IMR-90 (cell line): ENCODE measurements around the gene PKIG. TPM values are rescaled to one million over a fixed set of nuclear protein-coding genes. Genes with fewer than 3 reads are reported as not detected.

ENCODE experiments used
- ATAC-seq: fragments of 200-7000 bp; cut with Tn5 transposase; 2 replicates; pipeline ENCODE4 v1.9.1; 2020; ENCODE audit warnings: low read depth, mild to moderate bottlenecking, moderate library complexity
- BruUV-seq: library from RNA; stranded (reverse); fragments of 400-500 nt; replicated peaks from 2 replicates; lab custom pipeline; 2021; lab: Mats Ljungman, UMichigan
- CTCF ChIA-PET: fragments of 300-600 bp; formaldehyde crosslinking; extraction: SDS; loops from one replicate; lab custom pipeline; 2021; ENCODE audit warnings: antibody characterized with exemption; lab: Yijun Ruan, JAX
- POLR2A ChIA-PET: fragments of 300-600 bp; sonication (Branson Sonifier 250); formaldehyde crosslinking; loops from one replicate; lab custom pipeline; 2022; ENCODE audit warnings: antibody characterized with exemption; ENCODE audit not compliant: unreplicated experiment; lab: Charles Lee
- DNase-seq: peaks from one replicate; pipeline ENCODE4 v3.0.0; 2013
- H2AFZ ChIP-seq: replicated peaks from 2 replicates; pipeline ENCODE3; 2013; ENCODE audit warnings: low read length, mild to moderate bottlenecking; ENCODE audit not compliant: poor library complexity
- H2AK5ac ChIP-seq: 2 replicates; pipeline ENCODE4 v1.6.1; 2013; ENCODE audit warnings: low read depth, low read length, inconsistent platforms
- H2AK9ac ChIP-seq: replicated peaks from 2 replicates; pipeline ENCODE3; 2013; ENCODE audit warnings: mild to moderate bottlenecking, low read depth, low read length, moderate library complexity; ENCODE audit not compliant: poor library complexity
- H2BK120ac ChIP-seq: 2 replicates; pipeline ENCODE4 v1.6.1; 2013; ENCODE audit warnings: low read depth, low read length, inconsistent platforms
- H2BK15ac ChIP-seq: 3 replicates; pipeline ENCODE4 v1.6.1; 2013; ENCODE audit warnings: low read depth, low read length, inconsistent platforms
- H2BK20ac ChIP-seq: 2 replicates; pipeline ENCODE4 v1.6.1; 2013; ENCODE audit warnings: low read depth, mild to moderate bottlenecking, inconsistent platforms, low read length, moderate library complexity
- H2BK5ac ChIP-seq: 2 replicates; pipeline ENCODE4 v1.6.1; 2013; ENCODE audit warnings: mild to moderate bottlenecking, low read depth, low read length, inconsistent platforms; ENCODE audit not compliant: poor library complexity, severe bottlenecking
- H3K14ac ChIP-seq: replicated peaks from 2 replicates; pipeline ENCODE4 v1.6.1; 2013; ENCODE audit warnings: low read depth, low read length, inconsistent platforms
- H3K18ac ChIP-seq: 2 replicates; pipeline ENCODE4 v1.6.1; 2013; ENCODE audit warnings: low read depth, low read length, control low read depth
- H3K23ac ChIP-seq: 2 replicates; pipeline ENCODE4 v1.6.1; 2013; ENCODE audit warnings: low read depth, low read length, inconsistent platforms
- H3K27ac ChIP-seq: 2 replicates; pipeline ENCODE4 v1.5.1; 2013; ENCODE audit warnings: mild to moderate bottlenecking, control low read depth, low read length; ENCODE audit not compliant: insufficient read depth
- H3K27me3 ChIP-seq: 2 replicates; pipeline ENCODE4 v1.6.1; 2013; ENCODE audit warnings: low read length; ENCODE audit not compliant: control insufficient read depth, insufficient read depth
- H3K36me3 ChIP-seq: 2 replicates; pipeline ENCODE4 v1.6.1; 2013; ENCODE audit warnings: low read length, mixed read lengths; ENCODE audit not compliant: control insufficient read depth, insufficient read depth
- H3K4ac ChIP-seq: 2 replicates; pipeline ENCODE4 v1.6.1; 2013; ENCODE audit warnings: low read depth, low read length, inconsistent platforms
- H3K4me1 ChIP-seq: 2 replicates; pipeline ENCODE4 v1.6.1; 2013; ENCODE audit warnings: low read length, mixed read lengths; ENCODE audit not compliant: control insufficient read depth, insufficient read depth
- H3K4me2 ChIP-seq: 2 replicates; pipeline ENCODE4 v1.6.1; 2013; ENCODE audit warnings: low read depth, mild to moderate bottlenecking, control low read depth, low read length, moderate library complexity
- H3K4me3 ChIP-seq: 2 replicates; pipeline ENCODE4 v1.5.1; 2013; ENCODE audit warnings: low read depth, mild to moderate bottlenecking, control low read depth, low read length, moderate library complexity; ENCODE audit not compliant: insufficient read depth
- H3K56ac ChIP-seq: 2 replicates; pipeline ENCODE4 v1.6.1; 2013; ENCODE audit warnings: low read length, inconsistent platforms; ENCODE audit not compliant: insufficient read depth; ENCODE audit errors: extremely low read depth
- H3K79me1 ChIP-seq, 2 experiments: 2 replicates each; pipeline ENCODE4 v1.6.1; 2013; ENCODE audit warnings: low read length in 2 of 2, inconsistent platforms in 1 of 2, low read depth in 1 of 2
- H3K9ac ChIP-seq: 2 replicates; pipeline ENCODE4 v1.6.1; 2013; ENCODE audit warnings: low read depth, low read length, control low read depth
- H3K9me1 ChIP-seq: 2 replicates; pipeline ENCODE4 v1.6.1; 2013; ENCODE audit warnings: low read length, inconsistent platforms; ENCODE audit not compliant: insufficient read depth
- H3K9me3 ChIP-seq: 2 replicates; pipeline ENCODE4 v1.6.1; 2013; ENCODE audit warnings: low read length; ENCODE audit not compliant: control insufficient read depth, insufficient read depth
- H4K20me1 ChIP-seq: 2 replicates; pipeline ENCODE4 v1.6.1; 2013; ENCODE audit warnings: low read length, inconsistent platforms; ENCODE audit not compliant: insufficient read depth
- H4K5ac ChIP-seq: 2 replicates; pipeline ENCODE4 v1.6.1; 2013; ENCODE audit warnings: mild to moderate bottlenecking, low read depth, low read length, control low read depth
- H4K8ac ChIP-seq, 2 experiments: 2 replicates each; pipeline ENCODE4 v1.6.1; 2013; ENCODE audit warnings: low read depth in 2 of 2, low read length in 2 of 2, control low read depth in 1 of 2, inconsistent platforms in 1 of 2
- H4K91ac ChIP-seq: 2 replicates; pipeline ENCODE4 v1.6.1; 2013; ENCODE audit warnings: low read depth, low read length, inconsistent platforms; ENCODE audit not compliant: insufficient read depth
- BHLHE40 ChIP-seq: fragments of 150-350 bp; IDR thresholded peaks from 2 replicates; pipeline ENCODE4 v1.6.1; 2016; ENCODE audit warnings: mild to moderate bottlenecking, low read depth, low read length
- FOS ChIP-seq: fragments of 150-350 bp; IDR thresholded peaks from 2 replicates; pipeline ENCODE4 v1.6.1; 2016; ENCODE audit warnings: low read depth, low read length
- MAFK ChIP-seq: IDR thresholded peaks from 2 replicates; pipeline ENCODE4 v1.6.1; 2012; ENCODE audit warnings: low read depth, low read length, improper control_type of control experiment
- MAZ ChIP-seq: IDR thresholded peaks from 2 replicates; pipeline ENCODE4 v1.6.1; 2012; ENCODE audit warnings: low read depth, mild to moderate bottlenecking, low read length, improper control_type of control experiment, moderate library complexity, borderline replicate concordance
- MXI1 ChIP-seq: IDR thresholded peaks from 2 replicates; pipeline ENCODE4 v1.6.1; 2012; ENCODE audit warnings: low read depth, mild to moderate bottlenecking, low read length, moderate library complexity, borderline replicate concordance
- RFX5 ChIP-seq: IDR thresholded peaks from 2 replicates; pipeline ENCODE4 v1.8.0; 2012; ENCODE audit warnings: low read depth, mild to moderate bottlenecking, low read length, moderate library complexity
- SMC3 ChIP-seq: fragments of 150-350 bp; IDR thresholded peaks from 2 replicates; pipeline ENCODE4 v1.6.1; 2016; ENCODE audit warnings: low read depth, mild to moderate bottlenecking, antibody characterized with exemption, low read length, moderate library complexity
- USF2 ChIP-seq: fragments of 150-350 bp; IDR thresholded peaks from 2 replicates; pipeline ENCODE4 v1.6.1; 2017; ENCODE audit warnings: mild to moderate bottlenecking, antibody characterized with exemption, low read length, low read depth
- WGBS, 2 experiments: methylation state at CpG; one replicate each; pipeline versions ENCODE4 v1.1.5 to v1.1.7; 2013; ENCODE audit warnings: missing lambda C conversion rate in 2 of 2; ENCODE audit not compliant: insufficient read length in 1 of 2; ENCODE audit errors: extremely low coverage in 2 of 2; 5-methylcytosine and 5-hydroxymethylcytosine counted together
- dilution Hi-C: fragments of 300-500 bp; cut with HindIII; formaldehyde crosslinking; loops from one replicate; pipeline ENCODE4 v1.14.3; 2018; ENCODE audit warnings: low sequenced_read_pairs; ENCODE audit not compliant: unreplicated experiment
- in situ Hi-C: fragments of 300-500 bp; cut with MboI; formaldehyde crosslinking; loops from 3 replicates; pipeline ENCODE4 v1.14.3; 2019; ENCODE audit warnings: low sequenced_read_pairs, inconsistent platforms, mixed read lengths
- intact Hi-C: fragments of 100-400 bp; cut with micrococcal nuclease; formaldehyde crosslinking; loops from 2 replicates; pipeline ENCODE4 v1.10.0; 2022
- polyA plus RNA-seq, 3 experiments: library from polyadenylated mRNA; depleted of rRNA; stranded (reverse); fragments of >200 nt; gene quantifications; 2 replicates each; pipeline ENCODE4 v1.2.3, GENCODE V29; 2012; ENCODE audit warnings: low replicate concordance in 1 of 3
- total RNA-seq: library from RNA; depleted of rRNA; stranded (reverse); fragments of >200 nt; gene quantifications from 2 replicates; pipeline ENCODE4 v1.2.3, GENCODE V29; 2012

The PKIG gene
- total and polyA plus RNA-seq, 2 of the 4 experiments (the other 2 are of a cell fraction) = 78.3 to 89.6 TPM

GRCh38 chr20:44603327-44603726 lies 20.9 kb downstream of the PKIG start:
- Histone ChIP-seq H2BK20ac (no peak overlapping the region), H3K9ac (no peak overlapping the region), H3K9me3 (peaks cover 3% of the 10 kb centered on the region; the same call in 1 of the 2 replicates), H2AFZ (no peak overlapping the region), H2BK5ac (no peak overlapping the region), H4K8ac (no peak overlapping the region), H3K27ac (no peak overlapping the region), H2AK5ac (peak overlapping the region; percentile 60; the same call in 1 of the 2 replicates), H3K4me3 (no peak overlapping the region), H3K56ac (no peak overlapping the region), H2BK120ac (no peak overlapping the region), H3K18ac (peak overlapping the region; percentile 44; the same call in 1 of the 2 replicates), H3K23ac (no peak overlapping the region), H4K91ac (no peak overlapping the region; the same call in 1 of the 2 replicates), H2BK15ac (peak overlapping the region; percentile 36; the same call in 1 of the 3 replicates), H3K36me3 (no peaks in the 10 kb centered on the region), H3K9me1 (peaks cover 17% of the 10 kb centered on the region), H3K4me2 (no peak overlapping the region), H3K14ac (no peak overlapping the region; the same call in 1 of the 2 replicates), H4K5ac (no peak overlapping the region), H4K20me1 (peaks cover 3% of the 10 kb centered on the region; the same call in 1 of the 2 replicates), H2AK9ac (no peak overlapping the region), H3K4ac (no peak overlapping the region), H3K79me1 (peaks cover 20 to 54% of the 10 kb centered on the region in 2 experiments), H3K4me1 (peaks cover 31% of the 10 kb centered on the region), H3K27me3 (no peaks in the 10 kb centered on the region)
- CTCF ChIA-PET = interaction anchor here (0.6 to 1.5 kb wide), 4 partner anchors 8 to 14 kb away, joined by 3 to 5 read pairs (median 4); no protein-coding TSS in a partner anchor
- in situ Hi-C loops = loop anchor here (10.0 kb wide), 2 partner anchors 69 to 389 kb away; partner anchors contain the start of gene OSER1
- dilution Hi-C loops = no loop called here
- intact Hi-C loops = no loop called here
- ATAC-seq = no peak
- POLR2A ChIA-PET = no interaction called here
- TF ChIP-seq SMC3 = no peak
- no peak for TF ChIP-seq MAFK
- no peak for TF ChIP-seq RFX5
- no peak for TF ChIP-seq BHLHE40
- TF ChIP-seq FOS = no peak
- no peak for TF ChIP-seq MAZ
- TF ChIP-seq MXI1 = no peak
- no peak for TF ChIP-seq USF2
- 100% methylated on average over 1 of the region's 8 CpGs; no CpG with 5 or more reads in 1 of the 2 experiments for WGBS, 2 experiments
- DNase-seq = no peak
- no TSS peak for BruUV-seq
